HG03575 (cell line): ENCODE measurements around the gene TACC2.

Experiments
- ATAC-seq: cut with Tn5 transposase; IDR thresholded peaks from one replicate; pipeline ENCODE4 v1.9.1; 2021; ENCODE audit not compliant: unreplicated experiment, insufficient number of reproducible peaks, low FRiP score; ENCODE audit errors: extremely low read depth

The TACC2 gene

GRCh38 chr10:122130474-122131110 lies 141.6 kb downstream of the TACC2 start:
- no peak for ATAC-seq

GRCh38 chr10:122132331-122132755 lies 143.4 kb downstream of the TACC2 start:
- no peak for ATAC-seq

- ATAC-seq = no peak
These were observed 144.1 kb downstream of the TACC2 start for GRCh38 chr10:122132882-122133565.

- no peak for ATAC-seq
These were observed 146.5 kb downstream of the TACC2 start for GRCh38 chr10:122135251-122136025.

GRCh38 chr10:122138831-122139625 lies 150.1 kb downstream of the TACC2 start:
- ATAC-seq = no peak

- ATAC-seq = no peak
These were observed 150.7 kb downstream of the TACC2 start for GRCh38 chr10:122139627-122140170.

GRCh38 chr10:122140461-122140902 lies 151.5 kb downstream of the TACC2 start:
- ATAC-seq = no peak

- no peak for ATAC-seq
These were observed 152.1 kb downstream of the TACC2 start for GRCh38 chr10:122140941-122141623.

GRCh38 chr10:122141821-122142640 lies 153.1 kb downstream of the TACC2 start:
- ATAC-seq = no peak

- ATAC-seq = no peak
These were observed 153.8 kb downstream of the TACC2 start for GRCh38 chr10:122142641-122143237.

- no peak for ATAC-seq
These were observed 154.4 kb downstream of the TACC2 start for GRCh38 chr10:122143238-122143841.

- no peak for ATAC-seq
These were observed 155.2 kb downstream of the TACC2 start for GRCh38 chr10:122144199-122144598.

GRCh38 chr10:122145113-122145512 lies 156.2 kb downstream of the TACC2 start:
- ATAC-seq = no peak

- no peak for ATAC-seq
These were observed 158.7 kb downstream of the TACC2 start for GRCh38 chr10:122147663-122148062.

GRCh38 chr10:122148876-122149560 lies 160.1 kb downstream of the TACC2 start:
- no peak for ATAC-seq
